Subcutaneous abdominal adipose tissue (tissue), 5 donors: ENCODE data around the gene MAGEA4.

Experiments used
- H3K27ac ChIP-seq: one replicate; pipeline ENCODE4 v1.7.0; 2013; ENCODE audit warnings: low read depth, mild to moderate bottlenecking, inconsistent platforms, low read length, moderate library complexity
- H3K27me3 ChIP-seq, 5 donors: one replicate each; pipeline ENCODE4 v1.7.0; 2013; ENCODE audit warnings: low read length in 5 of 5, inconsistent platforms in 1 of 5; ENCODE audit not compliant: control insufficient read depth in 5 of 5, insufficient read depth in 4 of 5
- H3K36me3 ChIP-seq, 5 donors: one replicate each; pipeline ENCODE4 v1.7.0; 2013; ENCODE audit warnings: low read length in 5 of 5; ENCODE audit not compliant: control insufficient read depth in 5 of 5, insufficient read depth in 5 of 5
- H3K4me1 ChIP-seq, 5 donors: one replicate each; pipeline ENCODE4 v1.7.0; 2013; ENCODE audit warnings: low read length in 5 of 5, mild to moderate bottlenecking in 3 of 5, moderate library complexity in 1 of 5; ENCODE audit not compliant: control insufficient read depth in 5 of 5, insufficient read depth in 5 of 5
- H3K4me3 ChIP-seq, 5 donors: one replicate each; pipeline ENCODE4 v1.7.0; 2013; ENCODE audit warnings: low read length in 5 of 5, low read depth in 1 of 5
- H3K9ac ChIP-seq, 5 donors: one replicate each; pipeline ENCODE4 v1.7.0; 2013; ENCODE audit warnings: low read length in 5 of 5, mild to moderate bottlenecking in 4 of 5, moderate library complexity in 3 of 5
- H3K9me3 ChIP-seq, 5 donors: one replicate each; pipeline ENCODE4 v1.7.0; 2013; ENCODE audit warnings: low read length in 5 of 5; ENCODE audit not compliant: control insufficient read depth in 5 of 5
- donor health status: healthy.
- donor health status: healthy.
- donor health status: healthy.
- donor health status: healthy.
- donor health status: healthy.

The MAGEA4 gene

GRCh38 chrX:151912780-151913179, at the start of gene MAGEA4:
MAGEA4 (plus strand) TSS chrX:151912889; CDS start chrX:151923665, 10,776 bp downstream.
- H3K9ac ChIP-seq = no peak within 1 kb of the TSS
- no peaks in the 10 kb centered on the region for H3K27me3 ChIP-seq
- H3K36me3 ChIP-seq = no peaks in the 10 kb centered on the region
- no peak within 1 kb of the TSS for H3K27ac ChIP-seq
- H3K4me1 ChIP-seq = no peaks in the 10 kb centered on the region
- H3K9me3 ChIP-seq = no peaks in the 10 kb centered on the region
- H3K4me3 ChIP-seq = no peak within 1 kb of the TSS

- Histone ChIP-seq H3K9me3 (peaks cover 0 to 9% (median 0%) of the 10 kb centered on the region in 5 donors), H3K4me1 (peaks cover 0 to 29% (median 24%) of the 10 kb centered on the region in 5 donors), H3K27me3 (no peaks in the 10 kb centered on the region), H3K36me3 (no peaks in the 10 kb centered on the region), H3K27ac (no peak overlapping the region), H3K4me3 (no peak overlapping the region), H3K9ac (no peak overlapping the region)
These were observed 42.1 kb upstream of the MAGEA4 start for GRCh38 chrX:151870602-151871001.

- H3K27ac ChIP-seq = no peak overlapping the region
- no peak overlapping the region for H3K4me3 ChIP-seq
- H3K4me1 ChIP-seq = peaks cover 0 to 29% (median 24%) of the 10 kb centered on the region in 5 donors
- peaks cover 0 to 9% (median 0%) of the 10 kb centered on the region in 5 donors for H3K9me3 ChIP-seq
- no peaks in the 10 kb centered on the region for H3K36me3 ChIP-seq
- H3K9ac ChIP-seq = no peak overlapping the region
- H3K27me3 ChIP-seq = peaks cover 0 to 2% (median 0%) of the 10 kb centered on the region in 5 donors
These were observed 41.4 kb upstream of the MAGEA4 start for GRCh38 chrX:151871244-151871643.

- peaks cover 0 to 29% (median 24%) of the 10 kb centered on the region in 5 donors for H3K4me1 ChIP-seq
- H3K27me3 ChIP-seq = peaks cover 0 to 4% (median 0%) of the 10 kb centered on the region in 5 donors
- no peak overlapping the region for H3K4me3 ChIP-seq
- H3K9me3 ChIP-seq = peaks cover 0 to 5% (median 0%) of the 10 kb centered on the region in 5 donors
- no peak overlapping the region for H3K27ac ChIP-seq
- no peak overlapping the region for H3K9ac ChIP-seq
- no peaks in the 10 kb centered on the region for H3K36me3 ChIP-seq
These were observed 39.6 kb upstream of the MAGEA4 start for GRCh38 chrX:151873096-151873495.

- peaks cover 0 to 4% (median 0%) of the 10 kb centered on the region in 5 donors for H3K27me3 ChIP-seq
- H3K9ac ChIP-seq = no peak overlapping the region
- H3K4me1 ChIP-seq = peaks cover 0 to 29% (median 24%) of the 10 kb centered on the region in 5 donors
- H3K9me3 ChIP-seq = peaks cover 0 to 5% (median 0%) of the 10 kb centered on the region in 5 donors
- no peak overlapping the region for H3K27ac ChIP-seq
- H3K36me3 ChIP-seq = no peaks in the 10 kb centered on the region
- no peak overlapping the region for H3K4me3 ChIP-seq
These were observed 37.2 kb upstream of the MAGEA4 start for GRCh38 chrX:151875270-151876026.

GRCh38 chrX:151878574-151878973, 34.1 kb upstream of the MAGEA4 start:
- Histone ChIP-seq H3K27ac (no peak overlapping the region), H3K9me3 (peaks cover 0 to 5% (median 0%) of the 10 kb centered on the region in 5 donors), H3K4me1 (peaks cover 0 to 7% (median 4%) of the 10 kb centered on the region in 5 donors), H3K36me3 (no peaks in the 10 kb centered on the region), H3K9ac (no peak overlapping the region), H3K4me3 (no peak overlapping the region), H3K27me3 (peaks cover 0 to 4% (median 0%) of the 10 kb centered on the region in 5 donors)

- Histone ChIP-seq H3K4me3 (no peak overlapping the region), H3K9me3 (peaks cover 0 to 5% (median 0%) of the 10 kb centered on the region in 5 donors), H3K4me1 (peaks cover 0 to 7% (median 4%) of the 10 kb centered on the region in 5 donors), H3K27me3 (peaks cover 0 to 4% (median 0%) of the 10 kb centered on the region in 5 donors), H3K27ac (no peak overlapping the region), H3K36me3 (no peaks in the 10 kb centered on the region), H3K9ac (no peak overlapping the region)
These were observed 32.8 kb upstream of the MAGEA4 start for GRCh38 chrX:151879856-151880255.

- peaks cover 0 to 5% (median 0%) of the 10 kb centered on the region in 5 donors for H3K9me3 ChIP-seq
- H3K27ac ChIP-seq = no peak overlapping the region
- H3K9ac ChIP-seq = no peak overlapping the region
- H3K36me3 ChIP-seq = no peaks in the 10 kb centered on the region
- H3K4me1 ChIP-seq = peaks cover 0 to 2% (median 0%) of the 10 kb centered on the region in 5 donors
- no peak overlapping the region for H3K4me3 ChIP-seq
- H3K27me3 ChIP-seq = peaks cover 0 to 4% (median 0%) of the 10 kb centered on the region in 5 donors
These were observed 31.8 kb upstream of the MAGEA4 start for GRCh38 chrX:151880895-151881294.

GRCh38 chrX:151889421-151889820, 23.3 kb upstream of the MAGEA4 start:
- Histone ChIP-seq H3K9ac (no peak overlapping the region), H3K4me1 (peaks cover 0 to 2% (median 0%) of the 10 kb centered on the region in 5 donors), H3K4me3 (no peak overlapping the region), H3K27me3 (no peaks in the 10 kb centered on the region), H3K9me3 (peaks cover 0 to 9% (median 7%) of the 10 kb centered on the region in 5 donors), H3K36me3 (no peaks in the 10 kb centered on the region), H3K27ac (no peak overlapping the region)

- Histone ChIP-seq H3K27me3 (no peaks in the 10 kb centered on the region), H3K9me3 (no peaks in the 10 kb centered on the region), H3K4me1 (peaks cover 0 to 26% (median 9%) of the 10 kb centered on the region in 5 donors), H3K36me3 (no peaks in the 10 kb centered on the region), H3K27ac (no peak overlapping the region), H3K9ac (no peak overlapping the region), H3K4me3 (no peak overlapping the region)
These were observed 15.8 kb upstream of the MAGEA4 start for GRCh38 chrX:151896734-151897474.
